HepG2 (cell line): ENCODE measurements around the gene AP1G1. TPM values are rescaled to one million over a fixed set of nuclear protein-coding genes. Genes with fewer than 3 reads are reported as not detected.
A peak's percentile ranks its signal among the peaks of the same experiment; 100 is the strongest.

Source experiments
- AHR ChIP-seq: IDR thresholded peaks from 2 replicates; pipeline ENCODE4 v1.6.1; 2018; ENCODE audit warnings: missing genetic modification reagents, missing compliant biosample characterization
- ATF6 ChIP-seq: sonication (generic); formaldehyde crosslinking; conservative IDR thresholded peaks from 2 replicates; pipeline ENCODE4 v1.4.0; 2020; ENCODE audit warnings: missing genetic modification reagents
- CENPX ChIP-seq: sonication (generic); formaldehyde crosslinking; IDR thresholded peaks from 2 replicates; pipeline ENCODE4 v1.9.0; 2021; ENCODE audit warnings: mild to moderate bottlenecking, missing genetic modification reagents, moderate library complexity
- DDIT3 ChIP-seq: sonication (generic); formaldehyde crosslinking; IDR thresholded peaks from 2 replicates; pipeline ENCODE4 v1.4.0; 2020; ENCODE audit warnings: mild to moderate bottlenecking, missing genetic modification reagents
- ISX ChIP-seq: sonication (generic); formaldehyde crosslinking; conservative IDR thresholded peaks from 2 replicates; pipeline ENCODE4 v1.5.0; 2020; ENCODE audit warnings: missing genetic modification reagents
- MBNL3 ChIP-seq: fragments of 250-450 bp; sonication (Bioruptor Pico); conservative IDR thresholded peaks from 2 replicates; pipeline ENCODE4 v1.8.0; 2022; ENCODE audit warnings: mild to moderate bottlenecking, inconsistent platforms
- MEIS2 ChIP-seq: sonication (generic); formaldehyde crosslinking; IDR thresholded peaks from 2 replicates; pipeline ENCODE4 v1.9.0; 2021; ENCODE audit warnings: mild to moderate bottlenecking, missing genetic modification reagents
- NPAS2 ChIP-seq: sonication (generic); formaldehyde crosslinking; IDR thresholded peaks from 2 replicates; pipeline ENCODE4 v1.8.0; 2022; ENCODE audit warnings: mild to moderate bottlenecking, missing genetic modification reagents, borderline replicate concordance
- POLR2A ChIP-seq, 2 experiments: IDR thresholded peaks; 2 replicates each; pipeline ENCODE4 v1.6.1; 2011; ENCODE audit warnings: low read depth in 2 of 2, low read length in 2 of 2, mild to moderate bottlenecking in 1 of 2, moderate library complexity in 1 of 2; ENCODE audit not compliant: insufficient read depth in 1 of 2
- RFX3 ChIP-seq: IDR thresholded peaks from 2 replicates; pipeline ENCODE4 v1.6.1; 2016; ENCODE audit warnings: missing biosample characterization, missing genetic modification reagents
- SNAI1 ChIP-seq: sonication (generic); formaldehyde crosslinking; IDR thresholded peaks from 2 replicates; pipeline ENCODE4 v1.5.0; 2020; ENCODE audit warnings: mild to moderate bottlenecking, missing genetic modification reagents, borderline replicate concordance
- YY1 ChIP-seq: IDR thresholded peaks from 2 replicates; pipeline ENCODE4 v1.6.1; 2011; ENCODE audit warnings: low read length, low read depth, moderate library complexity, mild to moderate bottlenecking; ENCODE audit not compliant: insufficient read depth, insufficient replicate concordance
- ZBTB40 ChIP-seq, 2 experiments: fragments of 450-650 bp in 1 of 2; sonication (generic) in 1 of 2; formaldehyde crosslinking in 1 of 2; IDR thresholded peaks; 2 replicates each; pipeline versions ENCODE4 v1.6.1 to v1.8.0; 2016 to 2022; ENCODE audit warnings: antibody characterized with exemption in 1 of 2, mild to moderate bottlenecking in 1 of 2, missing genetic modification reagents in 1 of 2
- ZMYM4 ChIP-seq: sonication (generic); formaldehyde crosslinking; IDR thresholded peaks from 2 replicates; pipeline ENCODE4 v1.8.1; 2023; ENCODE audit warnings: mild to moderate bottlenecking, missing genetic modification reagents
- ZNF354B ChIP-seq: sonication (generic); formaldehyde crosslinking; IDR thresholded peaks from 2 replicates; pipeline ENCODE4 v1.8.0; 2022; ENCODE audit warnings: mild to moderate bottlenecking, missing genetic modification reagents
- ZNF367 ChIP-seq: sonication (generic); formaldehyde crosslinking; IDR thresholded peaks from 2 replicates; pipeline ENCODE4 v1.4.0; 2020; ENCODE audit warnings: missing genetic modification reagents, borderline replicate concordance
- ZNF383 ChIP-seq: sonication (generic); formaldehyde crosslinking; IDR thresholded peaks from 2 replicates; pipeline ENCODE4 v1.4.0; 2020; ENCODE audit warnings: missing genetic modification reagents, mild to moderate bottlenecking, borderline replicate concordance
- ZNF790 ChIP-seq: sonication (generic); formaldehyde crosslinking; IDR thresholded peaks from 2 replicates; pipeline ENCODE4 v1.8.0; 2022; ENCODE audit warnings: missing genetic modification reagents, mild to moderate bottlenecking, borderline replicate concordance
- ZNF792 ChIP-seq: IDR thresholded peaks from 2 replicates; pipeline ENCODE4 v1.6.1; 2016
- polyA plus RNA-seq, 8 experiments: library from polyadenylated mRNA; depleted of rRNA in 3 of 8; stranded (reverse) in 7 of 8; unstranded in 1 of 8; fragments of >200 nt; fragmentation: Illumina TruSeq in 4 of 8; extraction: Trizol in 4 of 8; gene quantifications; 2 replicates each; pipeline versions ENCODE4 v1.2.1 to v1.2.3, GENCODE V29; 2011 to 2016; ENCODE audit warnings: low read depth in 4 of 8, missing spikeins in 1 of 8, mixed read lengths in 1 of 8; ENCODE audit not compliant: insufficient read depth in 1 of 8
- total RNA-seq, 5 experiments: library from RNA; depleted of rRNA; stranded (reverse); fragments of >200 nt; fragmentation: Illumina TruSeq; extraction: Trizol; gene quantifications; 2 replicates each; pipeline ENCODE4 v1.2.3, GENCODE V29; 2016; ENCODE audit warnings: low read depth in 1 of 5

AP1G1 gene
- total and polyA plus RNA-seq, 2 of the 13 experiments (the other 11 are each of a cell fraction or from before 2014, with no cell fraction given), result 62.2 to 66.2 TPM

GRCh38 chr16:71722801-71723536 lies 85.7 kb downstream of the AP1G1 start (continued):
- TF ChIP-seq ZBTB40 (IDR thresholded peaks at IDR 0.05) (no peak), ZBTB40 (CRISPR knock-in tag; IDR thresholded peaks at IDR 0.05) (no peak; the same call in none of the 2 replicates), CENPX (CRISPR knock-in tag) (no peak), ZNF367 (CRISPR knock-in tag) (no peak), ZMYM4 (CRISPR knock-in tag) (no peak; the same call in none of the 2 replicates), RFX3 (CRISPR knock-in tag) (no peak), ZNF790 (no peak; the same call in 1 of the 2 replicates), ZNF354B (CRISPR knock-in tag) (no peak), ZNF792 (CRISPR knock-in tag) (no peak), MBNL3 (no peak), YY1 (no peak), MEIS2 (CRISPR knock-in tag) (no peak), DDIT3 (no peak), NPAS2 (no peak), POLR2A (IDR thresholded peaks at IDR 0.05; ENCODE audit: insufficient read depth in 1 of 2, low read depth in 2 of 2, low read length in 2 of 2) (peak in 1 of 2 experiments; percentile 45; a peak in 1 of 4 replicates), SNAI1 (CRISPR knock-in tag) (no peak; the same call in 1 of the 2 replicates), ATF6 (no peak), ZNF383 (CRISPR knock-in tag) (no peak), ISX (CRISPR knock-in tag) (no peak), AHR (CRISPR knock-in tag) (no peak)
